ENCODE results near the gene RERE.

Gene RERE

DNA sequence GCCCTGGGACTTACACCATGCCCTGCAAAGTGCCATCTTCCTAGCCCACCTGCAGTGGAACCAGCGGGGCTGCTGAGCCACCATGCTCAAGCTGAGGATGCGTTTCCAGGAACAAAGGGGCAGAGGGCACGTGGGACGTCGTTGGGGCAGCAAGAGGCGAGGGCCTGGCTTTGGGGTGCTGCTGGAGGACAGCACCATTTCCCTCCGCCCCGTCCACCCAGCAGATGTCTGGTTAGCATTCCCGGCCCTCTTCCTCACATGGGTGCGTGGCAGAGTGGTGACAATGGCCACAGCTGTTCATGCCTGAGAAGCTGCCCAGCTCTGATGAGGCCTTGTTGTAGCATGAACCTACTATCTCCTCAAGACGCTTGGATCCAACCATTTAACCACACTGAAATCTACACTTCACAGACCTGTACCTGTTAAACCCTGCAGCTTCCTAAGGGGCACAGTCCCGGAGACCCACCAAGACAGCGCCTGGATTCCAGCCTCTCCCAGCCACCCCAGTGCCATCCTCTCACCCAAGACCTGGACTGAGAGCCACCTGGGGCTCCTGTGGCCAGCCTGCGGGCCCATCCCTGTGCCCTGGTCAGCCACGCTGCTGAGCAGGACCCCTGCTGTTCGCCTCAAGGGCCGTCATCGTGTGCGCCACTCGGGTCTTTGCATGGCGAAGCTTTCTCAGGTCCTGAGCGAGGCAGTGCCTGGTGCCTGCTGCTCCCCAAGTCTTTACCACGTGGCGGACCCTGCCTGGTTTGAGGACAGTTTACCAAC, 466.3 kb downstream of the RERE start:
- no peak for DNase-seq (ENCODE audit: low read depth in 2 of 2)

- no peak for DNase-seq (ENCODE audit: low read depth in 2 of 2)
Measured at GRCh38 chr1:8349961-8350360, 467.5 kb downstream of the RERE start.

GRCh38 chr1:8349473-8349865, 468.0 kb downstream of the RERE start:
- no peak for DNase-seq (ENCODE audit: low read depth in 2 of 2)

DNA sequence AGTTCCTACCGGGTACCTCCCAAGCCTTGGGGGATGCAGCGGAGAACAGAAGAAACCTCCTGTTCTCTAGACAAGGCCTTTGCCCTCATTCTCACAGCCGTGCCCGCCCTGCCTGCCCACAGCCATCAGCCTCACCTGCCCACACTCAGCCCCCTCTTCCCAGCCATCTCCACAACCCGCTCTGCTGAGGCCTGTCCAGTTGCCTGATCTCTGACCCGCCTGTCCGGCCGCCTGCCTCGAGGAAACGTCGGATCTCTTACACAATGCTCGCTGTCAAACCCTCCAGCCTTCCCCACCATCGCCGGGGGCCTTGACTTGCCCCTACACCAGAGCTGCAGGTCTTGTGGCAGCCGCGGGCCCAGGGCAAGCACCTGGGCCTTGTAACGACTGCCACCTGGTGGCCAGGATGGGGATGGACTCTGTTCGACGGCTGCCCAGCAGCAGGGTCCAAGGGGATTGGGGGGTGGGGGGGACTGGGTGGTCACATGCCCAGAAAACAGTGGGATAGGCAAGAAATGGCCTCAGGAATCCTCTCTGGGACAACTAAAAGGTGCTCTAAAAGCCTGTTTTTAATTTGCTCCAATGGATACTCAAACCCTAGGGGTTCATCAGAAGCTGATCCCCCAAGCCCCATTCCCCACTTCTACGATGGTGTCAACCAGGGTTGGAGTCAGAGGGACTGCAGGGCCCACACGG, 468.5 kb downstream of the RERE start:
- DNase-seq (ENCODE audit: low read depth in 2 of 2), result peak; percentile 66 to 67

GRCh38 chr1:8348047-8348776, 469.2 kb downstream of the RERE start:
- DNase-seq (ENCODE audit: low read depth in 2 of 2), result no peak

GRCh38 chr1:8347635-8348034, 469.8 kb downstream of the RERE start:
- DNase-seq (ENCODE audit: low read depth in 2 of 2), result no peak

DNA sequence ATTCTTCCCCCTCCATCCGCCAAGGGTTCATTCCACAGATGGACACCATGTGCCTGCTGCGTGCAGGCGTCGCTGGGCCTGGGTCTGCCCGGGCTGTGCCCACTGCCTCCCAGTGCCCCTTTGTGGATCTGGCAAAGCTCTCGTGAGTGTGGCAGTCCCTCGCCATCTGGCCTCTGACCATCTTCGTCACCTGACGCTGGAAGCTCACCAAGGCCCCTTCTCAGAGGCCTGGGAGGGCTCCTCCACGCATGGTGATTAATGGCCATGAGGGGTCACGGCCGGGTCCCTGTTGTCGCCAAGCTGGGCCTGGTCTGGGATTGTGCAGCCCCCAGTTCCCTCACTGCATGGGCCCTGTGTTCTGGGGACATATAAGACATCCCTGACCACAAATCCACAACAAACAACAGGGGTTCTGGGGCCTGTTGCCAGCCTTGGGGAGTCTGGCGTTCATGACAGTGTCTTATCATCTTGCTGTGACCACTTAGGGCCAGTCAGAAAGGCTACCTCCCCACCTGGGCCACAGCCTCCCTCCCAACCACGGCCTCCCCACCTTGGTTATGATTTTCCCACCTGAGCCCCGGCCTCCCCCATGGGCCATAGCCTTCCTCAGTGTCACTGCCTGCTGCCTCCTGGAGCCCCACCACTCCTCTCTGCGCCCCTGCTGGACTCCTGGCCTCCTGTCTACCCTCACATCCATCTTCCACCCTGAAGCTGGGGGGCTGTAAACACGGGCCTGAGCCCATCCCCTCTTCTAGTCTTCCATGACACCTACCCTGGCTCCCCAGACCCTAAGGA, 471.6 kb downstream of the RERE start:
- DNase-seq (ENCODE audit: low read depth in 2 of 2), result no peak

- no peak for DNase-seq (ENCODE audit: low read depth in 2 of 2)
Measured at GRCh38 chr1:8344893-8345507, 472.4 kb downstream of the RERE start.

DNA sequence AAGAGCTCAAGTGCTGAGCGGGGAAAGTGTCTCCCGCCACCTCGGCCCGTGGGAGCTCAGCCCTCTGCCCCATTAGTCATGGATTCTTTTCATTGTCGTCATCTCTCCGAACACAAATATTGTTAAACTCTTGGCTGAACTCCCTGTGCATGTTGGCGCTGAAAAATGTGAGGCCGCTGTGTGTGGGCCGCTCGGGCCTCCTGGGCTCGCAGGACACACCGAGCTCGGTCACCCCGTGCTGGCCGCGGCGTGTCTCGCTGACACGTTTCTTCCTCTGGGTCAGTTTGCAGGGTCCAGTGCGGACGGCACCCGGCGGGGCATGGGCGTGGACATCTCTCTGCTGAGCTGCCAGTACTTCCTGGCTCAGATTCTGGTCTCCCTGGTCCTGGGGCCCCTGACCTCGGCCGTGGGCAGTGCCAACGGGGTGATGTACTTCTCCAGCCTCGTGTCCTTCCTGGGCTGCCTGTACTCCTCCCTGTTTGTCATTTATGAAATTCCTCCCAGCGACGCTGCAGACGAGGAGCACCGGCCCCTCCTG, 473.9 kb downstream of the RERE start:
- DNase-seq (ENCODE audit: low read depth in 2 of 2), result no peak

DNA sequence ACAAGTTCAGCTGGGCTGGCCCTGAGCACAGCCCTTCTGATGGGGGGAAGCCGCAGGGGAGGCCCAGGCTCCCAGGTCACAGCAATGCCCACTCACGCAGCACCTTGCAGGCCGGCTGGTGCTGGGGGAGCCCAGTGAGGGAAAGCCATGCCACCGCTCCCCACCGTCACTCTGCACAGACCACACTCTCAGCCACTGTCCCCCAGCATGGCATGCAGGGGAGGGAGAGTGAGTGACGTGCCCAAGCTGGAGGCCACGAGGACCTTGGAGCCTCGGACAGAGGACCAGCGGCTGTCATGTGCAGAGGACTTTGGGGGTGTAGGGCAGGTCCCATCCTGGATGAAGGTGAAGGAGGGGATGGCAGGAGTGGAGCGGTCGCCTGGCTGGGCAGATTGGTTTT, 474.4 kb downstream of the RERE start:
- no peak for DNase-seq (ENCODE audit: low read depth in 2 of 2)

GRCh38 chr1:8342325-8342724, 475.1 kb downstream of the RERE start:
- DNase-seq (ENCODE audit: low read depth in 2 of 2), result no peak

- no peak for DNase-seq (ENCODE audit: low read depth in 2 of 2)
Measured at GRCh38 chr1:8340448-8340847, 477.0 kb downstream of the RERE start.

DNA sequence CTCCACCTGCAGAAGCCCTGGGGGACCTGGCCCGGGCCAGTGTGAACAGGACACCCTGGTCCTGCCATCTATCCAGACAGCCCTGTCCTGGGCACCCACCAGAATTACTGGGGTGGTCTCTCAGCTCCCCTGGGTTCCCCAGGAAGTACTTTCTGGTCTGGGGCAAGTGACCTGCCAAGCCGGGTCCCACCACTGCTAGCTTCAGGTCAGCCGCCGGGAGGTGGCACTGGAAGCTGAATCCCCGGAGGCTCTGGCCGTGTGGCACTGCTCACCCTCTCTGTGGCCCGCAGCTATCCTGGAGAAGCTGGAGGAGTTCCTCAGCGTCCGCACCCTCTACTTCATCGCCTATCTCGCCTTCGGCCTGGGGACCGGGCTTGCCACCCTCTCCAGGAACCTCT, 478.2 kb downstream of the RERE start:
- DNase-seq (ENCODE audit: low read depth in 2 of 2), result no peak

GRCh38 chr1:8338526-8339202, 478.8 kb downstream of the RERE start:
- DNase-seq (ENCODE audit: low read depth in 2 of 2), result no peak

GRCh38 chr1:8337776-8338525, 479.5 kb downstream of the RERE start:
- DNase-seq (ENCODE audit: low read depth in 2 of 2), result no peak

DNA sequence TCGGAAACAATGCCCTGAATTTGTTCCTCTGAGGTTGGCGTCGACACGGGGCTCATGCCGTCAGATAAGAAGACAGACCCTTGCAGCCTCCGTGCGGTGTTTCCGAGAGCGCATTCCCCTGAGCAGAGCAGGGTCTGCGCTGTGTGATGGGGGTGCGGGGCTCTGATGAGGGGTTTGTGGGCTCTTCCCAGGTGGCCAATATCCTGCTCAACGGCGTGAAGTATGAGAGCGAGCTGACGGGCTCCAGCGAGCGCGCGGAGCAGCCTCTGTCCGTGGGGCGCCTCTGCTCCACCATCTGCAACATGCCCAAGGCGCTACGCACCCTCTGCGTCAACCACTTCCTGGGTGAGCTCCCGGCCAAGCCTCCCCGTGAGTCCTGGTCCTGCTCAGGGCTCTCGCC, 482.2 kb downstream of the RERE start:
- DNase-seq (ENCODE audit: low read depth in 2 of 2), result no peak

DNA sequence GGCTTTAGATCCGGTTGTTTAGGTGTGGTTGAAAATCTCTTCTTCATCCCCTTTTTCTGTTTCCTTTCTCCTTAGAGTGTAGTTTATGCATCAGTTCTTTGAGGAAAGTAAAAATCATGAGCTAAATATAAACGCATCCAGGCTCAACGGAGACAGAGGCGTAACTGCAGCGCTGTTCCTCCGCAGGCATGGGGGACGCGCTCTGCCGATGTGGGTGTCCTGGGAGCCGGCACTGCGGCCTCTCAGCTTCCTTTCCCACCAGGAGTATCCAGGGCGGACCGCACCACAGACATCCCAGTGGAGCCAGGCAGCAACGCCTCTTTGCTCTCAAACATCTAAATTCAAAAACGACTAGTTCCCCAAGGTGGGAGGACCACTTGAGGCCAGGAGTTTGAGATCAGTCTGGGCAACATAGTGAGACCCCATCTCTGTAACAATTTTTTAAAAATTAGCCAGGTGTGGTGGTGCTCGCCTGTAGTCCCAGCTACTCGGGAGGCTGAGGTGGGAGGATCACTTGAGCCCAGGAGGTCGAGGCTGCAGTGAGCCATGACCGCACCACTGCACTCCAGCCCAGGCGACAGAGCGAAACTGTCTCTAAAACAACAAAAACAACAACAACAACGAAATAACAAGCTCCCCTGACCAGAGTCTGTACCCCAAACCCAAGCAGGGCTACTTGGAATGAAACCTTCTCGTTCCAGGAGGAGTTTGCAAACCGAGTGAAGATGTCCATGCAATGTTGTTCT, 483.2 kb downstream of the RERE start:
- DNase-seq (ENCODE audit: low read depth in 2 of 2), result no peak

DNA sequence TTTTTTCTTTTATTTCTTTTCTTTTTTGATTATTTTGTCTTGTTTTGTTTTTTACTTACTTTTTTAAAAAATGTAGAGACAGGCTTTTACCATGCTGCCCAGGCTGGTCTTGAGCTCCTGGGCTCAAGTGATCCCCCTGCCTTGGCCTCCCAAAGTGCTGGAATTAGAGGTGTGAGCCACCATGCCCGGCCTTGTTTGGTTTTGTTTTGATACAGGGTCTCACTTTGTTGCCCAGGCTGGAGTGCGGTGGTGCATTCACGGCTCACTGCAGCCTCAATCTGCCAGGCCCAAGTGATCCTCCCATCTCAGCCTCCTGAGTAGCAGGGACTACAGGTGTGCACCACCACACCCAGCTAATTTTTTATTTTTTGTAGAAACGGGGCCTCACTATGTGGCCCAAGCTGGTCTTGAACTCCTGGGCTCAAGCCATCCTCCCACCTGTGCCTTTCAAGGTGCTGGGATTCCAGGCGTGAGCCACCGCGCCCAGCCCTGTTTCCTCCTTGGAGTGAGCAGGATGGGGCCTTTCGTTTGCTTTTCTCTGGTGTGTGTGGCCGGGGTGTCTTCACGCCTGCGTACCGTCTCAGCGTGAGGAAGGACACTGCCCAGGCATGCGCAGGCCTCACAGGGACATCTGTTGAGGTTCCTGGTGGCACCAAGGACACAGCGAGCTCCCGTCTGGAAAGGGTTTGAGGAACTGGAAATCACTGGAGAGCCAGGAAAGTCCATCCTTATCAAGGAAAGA, 484.0 kb downstream of the RERE start:
- DNase-seq (ENCODE audit: low read depth in 2 of 2), result no peak

GRCh38 chr1:8332806-8333205, 484.6 kb downstream of the RERE start:
- DNase-seq (ENCODE audit: low read depth in 2 of 2), result no peak
